Measurements from ENCODE around the gene CLDND1.

The CLDND1 gene

DNA sequence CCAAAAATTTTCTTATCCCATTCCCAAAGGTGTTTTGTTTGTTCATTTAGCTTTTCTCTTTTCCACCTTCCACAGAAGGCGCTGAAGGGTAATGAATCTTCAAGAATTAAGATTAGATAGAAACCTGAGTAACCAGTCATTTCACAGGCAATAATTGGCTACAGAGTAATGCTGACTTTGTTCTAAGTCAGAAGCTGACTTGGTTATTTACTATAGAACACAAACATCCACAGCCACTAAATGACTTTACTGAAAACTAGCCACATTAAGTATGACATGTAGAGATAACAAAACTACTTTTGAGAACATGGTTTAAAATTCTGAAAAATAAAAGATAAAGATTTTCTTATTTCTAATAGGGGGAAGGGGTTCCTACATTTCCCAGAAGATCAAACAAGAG, 7.8 kb downstream of the CLDND1 start:
- TF ChIP-seq, protein P1, sequence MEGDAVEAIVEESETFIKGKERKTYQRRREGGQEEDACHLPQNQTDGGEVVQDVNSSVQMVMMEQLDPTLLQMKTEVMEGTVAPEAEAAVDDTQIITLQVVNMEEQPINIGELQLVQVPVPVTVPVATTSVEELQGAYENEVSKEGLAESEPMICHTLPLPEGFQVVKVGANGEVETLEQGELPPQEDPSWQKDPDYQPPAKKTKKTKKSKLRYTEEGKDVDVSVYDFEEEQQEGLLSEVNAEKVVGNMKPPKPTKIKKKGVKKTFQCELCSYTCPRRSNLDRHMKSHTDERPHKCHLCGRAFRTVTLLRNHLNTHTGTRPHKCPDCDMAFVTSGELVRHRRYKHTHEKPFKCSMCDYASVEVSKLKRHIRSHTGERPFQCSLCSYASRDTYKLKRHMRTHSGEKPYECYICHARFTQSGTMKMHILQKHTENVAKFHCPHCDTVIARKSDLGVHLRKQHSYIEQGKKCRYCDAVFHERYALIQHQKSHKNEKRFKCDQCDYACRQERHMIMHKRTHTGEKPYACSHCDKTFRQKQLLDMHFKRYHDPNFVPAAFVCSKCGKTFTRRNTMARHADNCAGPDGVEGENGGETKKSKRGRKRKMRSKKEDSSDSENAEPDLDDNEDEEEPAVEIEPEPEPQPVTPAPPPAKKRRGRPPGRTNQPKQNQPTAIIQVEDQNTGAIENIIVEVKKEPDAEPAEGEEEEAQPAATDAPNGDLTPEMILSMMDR (IDR thresholded peaks at IDR 0.05; ENCODE audit: low read depth, low read length), result no peak
- H3K4me3 ChIP-seq (ENCODE audit: low read depth, low read length), result no peak overlapping the region

DNA sequence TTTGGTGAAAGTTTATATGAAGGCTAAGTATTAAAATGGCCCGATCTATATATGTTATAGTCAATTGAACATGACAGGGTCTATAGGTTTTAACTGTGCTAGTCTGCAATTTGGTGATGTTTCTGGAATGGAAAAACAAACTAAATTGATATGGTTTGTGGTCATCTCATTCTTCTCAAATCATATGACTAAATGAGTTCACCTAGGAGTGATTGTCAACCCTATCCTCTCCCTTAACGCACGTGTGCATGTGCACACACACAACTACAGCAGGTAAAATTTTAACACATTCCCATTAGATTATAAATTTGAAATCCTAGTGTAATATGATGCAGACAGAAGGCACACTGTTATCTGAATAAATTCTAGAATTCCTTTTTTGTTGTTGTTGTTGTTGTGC, 9.0 kb downstream of the CLDND1 start:
- no peak overlapping the region for H3K4me3 ChIP-seq (ENCODE audit: low read depth, low read length)
- TF ChIP-seq, protein P1 (IDR thresholded peaks at IDR 0.05; ENCODE audit: low read depth, low read length), result no peak

DNA sequence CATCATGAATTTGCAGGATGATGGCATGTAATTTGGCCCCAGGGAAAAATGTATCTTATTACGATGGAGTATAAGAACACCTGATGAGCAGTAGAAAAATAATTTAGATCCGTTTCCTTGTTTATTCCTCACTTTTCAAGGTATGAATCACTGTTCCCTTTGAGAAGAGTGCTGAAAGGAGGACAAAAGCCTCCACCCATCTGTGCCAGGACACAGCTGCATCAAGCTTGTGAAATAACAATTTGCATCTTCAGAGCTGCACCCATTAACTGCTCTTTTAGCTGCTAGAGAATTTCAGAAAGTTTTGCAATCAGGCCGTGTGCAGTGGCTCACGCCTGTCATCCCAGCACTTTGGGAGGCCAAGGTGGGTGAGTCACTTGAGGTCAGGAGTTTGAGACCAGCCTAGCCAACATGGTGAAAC, 9.6 kb downstream of the CLDND1 start:
- no peak overlapping the region for H3K4me3 ChIP-seq (ENCODE audit: low read depth, low read length)
- TF ChIP-seq, protein P1 (IDR thresholded peaks at IDR 0.05; ENCODE audit: low read depth, low read length), result no peak

DNA sequence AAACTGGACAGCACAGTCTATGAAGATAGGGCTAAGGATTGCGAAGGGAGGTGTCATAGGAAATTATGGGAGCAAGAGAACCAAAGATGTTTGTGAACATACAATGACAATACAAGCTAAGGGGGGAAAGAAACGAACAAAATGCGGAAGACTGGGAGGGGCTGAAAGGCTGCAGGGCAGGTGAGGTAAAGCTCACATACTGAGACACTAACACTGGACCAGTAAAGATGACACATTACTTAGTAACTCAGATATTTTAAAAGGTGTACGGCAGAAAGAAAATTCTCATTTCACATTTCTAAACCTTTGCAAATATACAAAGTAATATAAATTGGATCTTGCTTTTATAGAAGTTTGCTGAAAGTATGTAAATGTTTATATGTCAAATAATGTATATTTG, 10.1 kb downstream of the CLDND1 start:
- H3K4me3 ChIP-seq (ENCODE audit: low read depth, low read length), result no peak overlapping the region
- TF ChIP-seq, protein P1 (IDR thresholded peaks at IDR 0.05; ENCODE audit: low read depth, low read length), result no peak

DNA sequence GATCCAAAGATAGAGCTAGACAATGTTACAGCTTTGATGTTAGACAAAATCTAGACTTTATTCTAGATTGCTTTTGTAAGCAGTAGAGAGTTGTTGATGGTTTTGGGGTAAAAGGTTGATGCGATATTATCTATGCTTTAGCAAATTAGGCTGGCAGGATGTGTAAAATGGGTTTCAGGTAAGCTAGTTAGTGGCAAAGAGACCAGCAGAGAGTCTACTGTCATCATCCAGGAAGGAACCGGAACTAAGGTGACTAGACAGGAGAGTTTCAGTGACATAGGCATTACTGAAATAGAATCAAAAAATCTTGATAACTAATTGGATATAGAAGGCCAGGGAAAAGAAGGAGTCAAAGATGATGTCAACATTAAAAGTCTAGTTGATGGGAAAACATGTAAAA, 14.1 kb downstream of the CLDND1 start:
- no peak overlapping the region for H3K4me3 ChIP-seq (ENCODE audit: low read depth, low read length)
- TF ChIP-seq, protein P1 (IDR thresholded peaks at IDR 0.05; ENCODE audit: low read depth, low read length), result no peak

DNA sequence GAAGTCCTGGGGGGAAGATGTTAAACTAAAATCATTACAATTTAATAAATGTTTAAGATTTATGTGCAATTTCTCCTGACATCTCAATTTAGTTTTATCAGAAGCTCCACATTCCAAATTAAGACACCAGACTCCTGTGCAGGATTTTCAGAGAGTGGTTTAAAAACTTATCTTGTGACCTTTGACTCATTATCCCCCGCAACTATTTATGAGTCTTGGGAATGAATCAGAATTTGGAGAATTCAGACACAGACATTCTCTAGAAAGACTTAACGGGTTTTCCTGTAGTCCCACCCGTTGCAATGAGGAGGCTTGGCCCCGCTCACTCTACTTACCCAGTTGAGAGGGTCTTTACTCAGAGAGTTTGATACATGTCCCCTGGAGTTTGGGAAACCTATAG, 18.2 kb downstream of the CLDND1 start:
- TF ChIP-seq, protein P1 (IDR thresholded peaks at IDR 0.05; ENCODE audit: low read depth, low read length), result no peak
- H3K4me3 ChIP-seq (ENCODE audit: low read depth, low read length), result no peak overlapping the region

DNA sequence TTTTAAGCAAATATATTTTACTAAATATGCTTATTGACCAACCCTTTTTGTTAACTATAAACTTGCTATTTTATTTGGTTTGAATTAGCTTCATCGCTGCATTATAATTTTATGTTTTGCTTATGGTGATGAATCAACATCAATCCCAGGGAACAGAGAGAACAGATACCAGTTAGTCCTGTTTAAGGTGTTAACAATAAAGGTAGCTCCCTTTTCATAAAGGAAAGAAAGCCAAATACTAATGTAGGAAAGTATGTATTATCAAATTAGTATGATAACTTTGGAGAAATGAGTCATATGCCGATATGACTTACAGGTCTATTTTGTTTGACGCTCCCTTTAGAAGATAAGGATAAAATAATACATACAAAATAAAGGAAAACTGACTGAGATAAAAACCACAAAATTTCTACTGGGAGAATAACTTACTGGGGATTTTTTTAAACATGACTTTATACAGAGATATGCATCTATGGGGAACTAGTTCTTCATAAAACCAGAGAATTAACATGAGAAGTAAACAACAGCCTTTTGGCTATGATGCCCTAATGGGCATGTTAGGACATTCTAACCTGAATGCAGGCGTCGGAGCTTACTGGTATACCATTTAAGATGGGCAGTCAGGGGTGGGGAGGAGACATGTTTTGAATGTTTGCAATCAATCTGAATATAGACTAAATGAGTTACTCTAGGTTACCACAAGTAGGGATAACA, 20.7 kb downstream of the CLDND1 start:
- TF ChIP-seq, protein P1 (IDR thresholded peaks at IDR 0.05; ENCODE audit: low read depth, low read length), result no peak
- H3K4me3 ChIP-seq (ENCODE audit: low read depth, low read length), result no peak overlapping the region
